Stimulated activated CD8-positive, alpha-beta memory T cell treated with anti-CD3 and anti-CD28 coated beads, Interleukin-12 subunit alpha, Interleukin-12 subunit beta, amount 100 ng/mL, for 24 hours (primary cell): ENCODE results near the gene BSCL2.
"Not testable (repeated sequence)": the region's sequence is repeated elsewhere in the genome, so short reads cannot be mapped to it uniquely, and the experiment has no call there.

Experiments used
- DNase-seq: peaks from one replicate; pipeline ENCODE4 v3.0.0-alpha.2; 2020; ENCODE audit errors: extremely low read depth

Gene BSCL2

DNA sequence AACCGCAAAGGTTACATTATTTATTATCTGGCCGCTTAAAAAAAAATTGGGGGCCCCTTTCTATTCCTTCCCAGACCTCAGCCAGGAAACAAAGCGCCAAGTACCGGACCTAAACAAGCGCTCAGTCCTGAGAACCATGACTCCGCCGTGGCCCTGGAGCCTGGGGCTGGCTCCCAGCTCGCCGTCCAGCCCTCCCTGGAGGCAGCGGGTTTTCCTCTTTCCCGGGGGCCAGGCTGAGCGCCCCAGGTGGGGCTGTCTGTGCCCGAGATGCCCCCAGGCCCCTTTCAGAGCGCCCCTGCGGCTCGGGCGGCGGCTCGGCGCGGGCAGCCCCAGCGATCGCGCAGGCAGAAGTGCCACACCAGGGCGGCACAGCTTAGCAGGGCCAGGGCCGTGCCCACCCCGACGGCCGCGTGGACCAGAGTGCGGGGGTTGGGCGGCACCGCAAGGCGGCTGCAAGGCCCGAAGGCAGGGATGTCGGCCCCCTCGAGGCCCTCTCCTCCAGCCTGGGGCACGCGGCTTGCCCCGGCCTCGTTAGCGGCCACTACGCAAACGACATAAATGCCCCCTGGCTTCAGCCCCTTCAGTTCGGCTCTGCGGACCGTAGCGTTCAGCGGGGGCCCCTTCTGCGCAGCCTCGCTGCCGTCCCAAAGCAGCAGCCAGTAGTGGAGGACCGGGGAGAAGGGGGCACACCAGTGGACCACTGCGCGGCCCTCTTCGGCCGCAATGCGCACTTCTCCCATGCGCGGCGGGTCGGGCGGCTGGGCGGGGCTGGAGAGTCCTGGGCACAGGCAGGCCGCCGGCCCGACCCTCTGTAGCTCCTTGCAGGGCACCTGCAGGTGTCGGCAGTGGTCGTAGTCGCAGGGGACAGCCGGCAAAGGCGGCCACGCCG lies 19.5 kb downstream of the BSCL2 start:
- DNase-seq, result no peak

DNA sequence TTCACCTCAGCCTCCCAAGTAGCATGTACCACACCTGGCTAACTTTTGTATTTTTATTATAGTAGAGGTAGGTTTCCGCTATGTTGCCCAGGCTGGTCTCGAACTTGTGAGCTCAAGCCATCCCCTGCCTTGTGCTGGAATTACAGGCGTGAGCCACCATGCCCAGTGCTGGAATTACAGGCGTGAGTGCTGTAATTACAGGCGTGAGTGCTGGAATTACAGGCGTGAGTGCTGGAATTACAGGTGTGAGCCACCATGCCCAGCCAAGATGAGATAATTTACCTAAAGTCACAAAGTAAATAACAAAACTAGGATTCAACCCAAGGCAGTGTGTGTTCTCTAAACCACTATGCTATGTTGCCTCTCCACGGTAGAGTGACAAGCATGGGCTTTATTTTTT lies 24.7 kb downstream of the BSCL2 start:
- no peak for DNase-seq

DNA sequence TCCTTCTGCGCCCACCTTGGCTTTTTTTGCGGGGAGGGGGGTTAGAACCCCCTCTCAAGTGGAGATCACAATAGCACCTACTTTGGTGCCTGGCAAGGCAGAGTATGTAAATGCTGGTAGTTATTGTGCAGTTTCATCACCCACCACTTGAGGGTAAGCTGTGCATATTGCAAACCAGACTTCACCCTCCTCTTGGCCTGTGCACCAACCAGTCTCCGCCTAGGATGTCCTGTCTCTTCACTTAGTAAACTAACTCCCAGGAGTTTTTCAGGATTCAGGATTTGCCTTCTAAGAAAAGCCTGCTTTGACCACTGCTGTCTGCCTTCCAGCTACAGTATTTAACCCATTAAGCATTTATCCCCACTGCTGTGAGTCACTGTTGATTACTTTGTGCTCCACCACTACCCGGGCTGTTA lies 26.4 kb downstream of the BSCL2 start:
- DNase-seq, result no peak

DNA sequence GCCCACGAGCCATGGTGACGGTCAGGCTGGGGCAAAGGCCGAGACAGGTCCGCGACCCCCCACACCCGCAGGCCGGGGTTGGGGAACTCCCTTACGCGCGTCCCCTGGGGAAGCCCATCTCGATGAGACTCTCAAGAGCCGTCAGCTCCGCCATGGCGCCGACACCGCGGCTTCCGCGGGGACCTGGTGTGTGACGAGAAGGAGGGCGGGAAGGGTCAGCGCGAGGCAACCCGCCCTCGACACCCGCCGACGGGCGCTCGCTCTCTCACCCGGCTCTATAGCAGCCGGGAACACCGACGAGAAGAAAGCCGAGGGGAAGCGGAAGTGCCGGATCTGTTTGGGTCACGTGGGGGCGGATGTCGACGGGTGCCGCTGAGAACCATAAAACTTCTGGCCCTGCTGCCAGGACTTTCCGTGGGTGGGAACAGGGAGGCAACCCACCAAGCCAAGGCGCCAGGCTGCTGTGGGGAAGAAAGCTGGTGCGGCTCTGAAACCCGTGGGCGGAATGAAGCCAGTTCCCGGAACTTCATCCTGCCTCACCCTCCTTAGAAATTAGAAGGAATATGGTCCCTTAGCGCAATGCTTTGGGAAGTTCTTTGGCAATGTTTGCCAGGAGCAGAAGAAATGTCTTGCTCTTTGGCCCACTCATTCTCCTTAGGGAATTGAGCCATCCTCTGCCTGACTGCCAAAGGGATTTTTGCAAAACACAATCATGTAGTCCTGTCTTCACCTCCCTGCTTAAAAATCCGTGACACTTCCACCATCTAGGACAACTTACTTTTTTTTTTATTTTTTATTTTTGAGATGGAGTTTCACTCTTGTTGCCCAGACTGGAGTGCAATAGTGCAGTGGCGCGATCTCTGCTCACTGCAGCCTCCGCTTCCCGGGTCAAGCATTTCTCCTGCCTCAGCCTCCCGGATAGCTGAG lies 28.2 kb downstream of the BSCL2 start, which contains the start of gene UBXN1:
UBXN1 (minus strand) TSS at position 304 of the 927 bp plus-strand sequence; CDS start at position 154, 150 bp downstream.
- peak; percentile 74 for DNase-seq

DNA sequence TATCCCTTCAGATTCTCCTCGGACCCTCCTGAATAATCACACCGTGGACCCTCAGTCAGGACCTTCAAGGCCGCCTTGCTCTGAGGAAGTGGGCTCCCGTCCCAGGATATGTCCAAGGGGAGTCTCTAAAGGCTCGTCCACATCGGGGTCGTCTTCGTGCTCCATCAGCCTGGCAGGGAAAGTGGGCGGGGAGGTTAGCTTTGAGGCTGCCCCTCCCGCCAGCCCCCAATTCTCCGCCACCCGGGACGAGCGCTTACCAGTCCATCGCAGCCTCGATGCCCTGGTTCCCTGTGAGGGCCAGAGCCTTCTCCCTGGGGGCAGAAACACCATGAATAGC lies 28.8 kb downstream of the BSCL2 start:
- DNase-seq, result no peak

DNA sequence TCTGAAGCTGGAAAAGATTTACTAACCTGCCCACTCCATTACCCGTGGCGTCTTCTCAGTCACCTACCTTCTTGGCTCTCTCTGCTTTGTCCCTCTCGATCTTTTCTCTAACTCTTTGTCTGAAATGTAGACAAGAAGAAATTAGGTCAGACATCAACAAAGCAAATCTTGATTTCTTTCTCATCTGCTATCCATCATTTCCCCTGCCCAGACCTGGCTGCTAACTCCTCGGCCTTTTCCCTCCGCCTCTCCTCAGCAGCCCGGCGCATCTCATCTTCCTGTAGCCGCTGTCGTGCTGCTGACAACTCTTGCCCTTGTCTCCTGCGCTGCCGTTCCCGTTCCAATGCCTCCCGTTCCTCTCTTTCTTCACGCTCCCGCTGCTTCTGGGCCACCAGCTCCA lies 29.5 kb downstream of the BSCL2 start:
- no peak for DNase-seq

DNA sequence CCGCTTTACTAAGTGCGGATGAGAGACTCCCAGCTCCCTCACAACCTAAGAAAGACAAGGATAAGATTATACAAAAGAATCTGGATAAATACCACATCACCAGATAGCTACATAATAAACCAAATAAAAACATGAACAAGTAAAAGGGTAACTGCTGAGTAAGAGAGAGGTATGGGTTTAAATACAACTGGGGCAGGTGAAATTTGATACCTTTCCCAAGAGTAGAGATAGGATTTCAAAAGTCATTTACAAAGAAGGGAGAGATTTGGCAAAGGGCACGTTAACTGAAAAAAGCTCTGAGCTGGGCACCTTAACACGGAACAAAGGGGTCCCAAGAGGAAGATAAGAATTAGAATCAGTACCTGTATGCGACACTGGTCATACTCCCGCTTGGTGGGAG lies 30.1 kb downstream of the BSCL2 start:
- DNase-seq, result no peak

DNA sequence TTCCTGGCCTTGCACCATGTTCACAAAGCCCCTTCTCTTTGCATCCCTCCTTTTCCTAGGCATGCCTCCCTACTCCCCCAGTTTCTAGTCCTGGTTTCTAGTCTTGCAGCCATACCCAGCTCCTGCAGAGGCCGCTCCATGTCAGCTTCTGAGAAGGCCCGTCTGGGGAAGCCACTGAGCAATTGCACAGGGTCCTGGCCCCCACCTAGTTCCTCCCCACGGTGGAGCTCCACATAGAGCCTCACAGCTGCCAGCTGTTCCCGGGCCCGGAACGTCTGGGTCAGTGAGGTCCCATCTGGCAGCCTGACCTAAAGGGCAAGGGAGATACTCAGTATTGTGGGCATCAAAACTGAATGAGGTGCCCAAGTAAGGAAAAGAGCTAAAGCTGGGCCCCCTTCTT lies 30.5 kb downstream of the BSCL2 start:
- DNase-seq, result no peak

DNA sequence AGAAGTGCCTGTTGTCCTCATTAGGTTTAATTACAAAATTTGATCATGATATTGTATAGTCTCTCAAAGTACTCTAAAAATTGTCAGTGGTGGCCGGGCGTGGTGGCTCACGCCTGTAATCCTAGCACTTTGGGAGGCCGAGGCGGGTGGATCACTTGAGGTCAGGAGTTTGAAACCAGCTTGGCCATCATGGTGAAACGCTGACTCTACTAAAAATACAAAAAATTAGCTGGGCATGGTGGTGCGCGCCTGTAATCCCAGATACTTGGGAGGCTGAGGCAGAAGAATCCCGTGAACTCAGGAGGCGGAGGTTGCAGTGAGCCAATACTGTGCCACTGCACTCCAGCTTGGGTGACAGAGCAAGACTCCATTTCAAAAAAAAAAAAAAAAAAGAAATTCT lies 31.8 kb downstream of the BSCL2 start:
- DNase-seq, result not testable (repeated sequence)

DNA sequence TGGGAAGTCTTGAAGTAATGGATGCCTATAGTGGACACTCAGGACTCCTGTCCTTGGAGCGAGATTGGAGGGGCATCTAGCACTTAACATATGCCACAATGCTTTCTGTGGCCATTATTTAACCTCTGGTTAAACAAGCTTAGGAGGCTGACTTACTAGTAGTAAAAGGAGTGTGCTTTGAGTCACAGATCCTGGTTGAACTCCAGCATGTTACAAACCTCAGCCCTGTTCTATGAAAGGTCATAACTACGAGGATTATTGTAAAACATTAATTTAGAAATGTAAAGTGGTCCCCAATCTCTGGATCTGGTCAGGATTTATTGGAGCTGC lies 34.1 kb downstream of the BSCL2 start:
- DNase-seq, result no peak

DNA sequence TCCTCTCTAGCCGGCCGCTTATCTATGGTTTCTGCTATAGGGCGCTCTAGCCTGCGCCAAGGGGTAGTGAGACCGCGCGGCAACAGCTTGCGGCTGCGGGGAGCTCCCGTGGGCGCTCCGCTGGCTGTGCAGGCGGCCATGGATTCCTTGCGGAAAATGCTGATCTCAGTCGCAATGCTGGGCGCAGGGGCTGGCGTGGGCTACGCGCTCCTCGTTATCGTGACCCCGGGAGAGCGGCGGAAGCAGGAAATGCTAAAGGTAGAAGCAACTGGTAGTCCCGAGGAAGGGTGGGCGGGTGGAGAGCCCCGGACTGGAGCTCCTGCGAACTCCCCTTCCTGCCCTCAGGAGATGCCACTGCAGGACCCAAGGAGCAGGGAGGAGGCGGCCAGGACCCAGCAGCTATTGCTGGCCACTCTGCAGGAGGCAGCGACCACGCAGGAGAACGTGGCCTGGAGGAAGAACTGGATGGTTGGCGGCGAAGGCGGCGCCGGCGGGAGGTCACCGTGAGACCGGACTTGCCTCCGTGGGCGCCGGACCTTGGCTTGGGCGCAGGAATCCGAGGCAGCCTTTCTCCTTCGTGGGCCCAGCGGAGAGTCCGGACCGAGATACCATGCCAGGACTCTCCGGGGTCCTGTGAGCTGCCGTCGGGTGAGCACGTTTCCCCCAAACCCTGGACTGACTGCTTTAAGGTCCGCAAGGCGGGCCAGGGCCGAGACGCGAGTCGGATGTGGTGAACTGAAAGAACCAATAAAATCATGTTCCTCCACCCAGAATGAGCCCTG lies 35.4 kb downstream of the BSCL2 start, which contains the start of the genes LBHD1 and UQCC3:
LBHD1 (minus strand) TSS at position 660 of the 782 bp plus-strand sequence. CDS start 2,236 bp downstream, outside the sequence.
UQCC3 (plus strand) TSS at position 66 of the 782 bp plus-strand sequence; CDS start at position 139, 73 bp downstream.
- no peak for DNase-seq

DNA sequence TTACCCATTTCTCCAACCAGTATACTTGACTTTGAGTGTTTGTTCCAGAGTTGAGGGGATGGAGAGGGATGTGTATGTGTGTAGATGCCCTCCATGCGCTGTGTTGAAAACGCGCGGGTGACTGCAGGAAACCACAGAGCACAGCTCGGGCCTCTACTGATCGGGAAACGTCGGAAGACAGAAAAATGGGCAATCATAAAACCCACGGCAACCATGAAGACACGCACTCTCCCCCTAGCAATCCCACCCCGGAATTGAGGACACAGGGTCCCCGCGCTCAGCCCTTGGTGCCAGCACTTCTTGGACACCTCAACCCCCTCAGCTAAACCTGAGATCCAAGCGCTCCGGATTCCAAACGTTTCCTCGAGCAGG lies 36.0 kb downstream of the BSCL2 start:
- DNase-seq, result no peak

DNA sequence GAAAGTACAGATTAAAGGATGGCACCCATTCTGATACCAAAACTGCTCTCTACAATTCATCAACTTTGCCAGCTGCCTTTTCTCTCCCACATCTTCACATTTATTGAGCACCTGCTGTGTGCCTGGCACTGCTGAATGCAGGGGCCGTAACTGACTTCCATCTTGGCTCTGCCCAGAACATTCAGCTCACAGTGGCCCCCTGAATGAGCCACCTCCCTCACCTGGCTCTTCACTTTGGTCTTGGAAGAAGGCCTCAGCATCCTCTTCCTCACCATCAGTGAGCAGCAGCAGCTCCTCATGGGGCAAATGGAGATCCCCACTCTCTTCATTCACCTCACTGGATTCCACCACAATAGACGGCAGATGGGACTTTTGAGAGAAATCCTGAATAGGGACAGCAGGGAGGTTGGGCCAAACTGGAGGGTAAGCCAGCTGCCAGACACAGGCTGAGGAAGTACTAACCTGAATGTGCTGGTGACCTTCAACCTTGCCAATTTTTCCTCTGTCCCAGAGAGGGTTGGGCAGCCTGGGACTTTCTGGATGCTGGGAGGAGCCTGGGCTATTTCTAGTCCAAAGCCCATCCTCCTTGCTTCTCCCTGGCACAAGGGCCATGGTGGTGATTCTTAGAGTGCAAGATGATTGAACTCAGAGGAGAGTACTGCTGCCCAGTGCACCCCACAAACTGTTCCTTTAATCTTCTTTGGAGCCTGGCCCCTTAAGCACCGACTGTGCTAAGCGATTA lies 37.6 kb downstream of the BSCL2 start:
- no peak for DNase-seq

DNA sequence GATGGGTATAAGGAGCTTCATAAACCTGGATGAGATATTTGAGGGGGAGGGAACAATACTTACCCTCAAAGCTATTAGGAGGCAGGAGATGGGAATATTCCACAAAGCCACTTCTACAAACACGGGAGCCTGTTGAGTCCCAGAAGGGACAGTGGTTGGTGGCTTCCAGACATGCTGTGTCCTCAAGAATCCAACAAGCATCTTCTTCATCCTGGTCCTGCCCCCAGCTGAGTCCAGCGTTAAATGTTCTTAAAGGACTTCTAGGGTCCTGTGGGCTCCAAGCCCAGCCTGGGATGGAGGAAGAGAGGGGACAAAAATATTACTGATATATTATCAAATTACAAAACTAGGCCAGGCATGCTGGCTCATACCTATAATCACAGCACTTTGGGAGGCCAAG lies 39.8 kb downstream of the BSCL2 start:
- DNase-seq, result no peak

DNA sequence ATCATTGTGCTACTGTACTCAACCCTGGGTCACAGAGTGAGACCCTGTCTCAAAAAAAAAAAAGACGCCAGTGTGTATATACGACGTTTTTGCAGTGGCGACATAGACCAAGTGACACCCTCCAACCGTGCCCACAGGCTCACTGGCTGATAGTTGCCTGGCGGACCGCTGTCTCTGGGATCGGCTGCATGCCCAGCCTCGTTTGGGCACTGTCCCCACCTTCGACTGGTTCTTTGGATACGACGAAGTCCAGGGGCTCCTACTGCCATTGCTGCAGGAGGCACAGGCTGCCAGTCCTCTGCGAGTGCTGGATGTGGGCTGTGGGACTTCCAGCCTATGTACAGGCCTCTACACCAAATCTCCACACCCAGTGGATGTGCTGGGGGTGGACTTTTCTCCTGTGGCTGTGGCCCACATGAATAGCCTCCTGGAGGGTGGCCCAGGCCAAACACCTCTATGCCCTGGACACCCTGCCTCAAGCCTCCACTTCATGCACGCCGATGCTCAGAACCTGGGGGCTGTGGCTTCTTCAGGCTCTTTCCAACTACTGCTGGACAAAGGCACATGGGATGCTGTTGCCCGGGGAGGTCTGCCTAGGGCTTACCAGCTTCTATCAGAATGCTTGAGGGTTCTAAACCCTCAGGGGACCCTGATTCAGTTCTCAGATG lies 40.8 kb downstream of the BSCL2 start:
- no peak for DNase-seq

DNA sequence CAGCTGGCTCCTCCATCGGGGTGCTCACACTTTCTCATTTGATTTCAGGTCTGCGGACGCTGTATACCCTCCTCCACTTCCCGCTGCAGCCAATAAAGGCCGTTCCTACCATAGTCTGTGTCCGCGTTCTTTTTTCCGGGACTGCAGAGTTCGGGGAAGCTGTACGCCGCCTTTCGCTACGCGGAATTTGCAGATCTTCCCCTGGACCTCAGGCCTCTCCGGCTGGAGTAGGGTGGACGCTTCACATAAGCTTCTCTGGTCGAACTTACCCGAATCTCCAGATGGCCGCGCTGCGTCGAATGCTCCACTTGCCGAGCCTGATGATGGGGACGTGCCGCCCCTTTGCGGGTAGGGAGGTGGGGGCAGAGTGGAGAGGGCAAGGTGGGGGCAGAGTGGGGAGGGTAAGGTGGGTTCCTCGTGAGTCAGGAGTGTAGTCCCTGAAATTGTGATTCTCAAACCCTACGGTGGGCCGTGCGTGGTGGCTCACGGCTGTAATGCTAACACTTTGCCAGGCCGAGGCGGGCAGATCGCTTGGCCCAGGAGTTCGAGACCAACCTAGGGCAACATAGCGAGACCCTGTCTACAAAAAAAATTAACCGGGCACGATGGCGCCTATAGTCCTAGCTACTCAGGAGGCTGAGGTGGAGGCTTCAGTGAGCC lies 41.5 kb downstream of the BSCL2 start:
- no peak for DNase-seq

DNA sequence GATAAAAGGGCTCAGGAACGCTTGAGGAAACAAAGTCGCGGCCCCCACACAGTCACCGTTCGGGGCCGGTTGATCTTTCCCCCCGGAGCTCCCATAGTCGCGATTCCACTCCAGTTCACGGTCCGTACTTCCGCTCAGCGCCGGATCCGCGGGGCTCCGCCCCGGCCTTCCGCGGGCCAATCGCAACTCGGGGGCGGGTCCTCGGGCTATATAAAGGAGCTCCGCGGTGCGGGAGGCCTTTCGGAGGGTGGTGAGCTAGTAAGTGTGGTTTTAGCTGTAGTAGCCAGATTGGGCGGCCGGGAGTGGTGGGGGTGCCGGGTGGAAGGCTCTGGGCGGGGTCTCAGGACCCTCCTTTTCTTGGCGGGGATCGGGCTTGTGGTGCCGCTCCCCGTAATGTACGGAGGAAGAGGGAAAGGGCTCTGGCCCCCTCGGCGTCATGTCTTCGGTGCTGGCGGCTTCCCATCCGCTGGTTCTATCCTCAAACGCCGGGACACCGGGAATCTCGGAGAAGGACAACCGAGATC lies 42.1 kb downstream of the BSCL2 start, which contains the start of the genes C11orf98 and CSKMT:
C11orf98 (minus strand) TSS at position 136 of the 524 bp plus-strand sequence; CDS start at position 95, 41 bp downstream.
CSKMT (plus strand) TSS at position 238 of the 524 bp plus-strand sequence. CDS start 568 bp downstream, outside the sequence.
- peak; percentile 88 for DNase-seq

DNA sequence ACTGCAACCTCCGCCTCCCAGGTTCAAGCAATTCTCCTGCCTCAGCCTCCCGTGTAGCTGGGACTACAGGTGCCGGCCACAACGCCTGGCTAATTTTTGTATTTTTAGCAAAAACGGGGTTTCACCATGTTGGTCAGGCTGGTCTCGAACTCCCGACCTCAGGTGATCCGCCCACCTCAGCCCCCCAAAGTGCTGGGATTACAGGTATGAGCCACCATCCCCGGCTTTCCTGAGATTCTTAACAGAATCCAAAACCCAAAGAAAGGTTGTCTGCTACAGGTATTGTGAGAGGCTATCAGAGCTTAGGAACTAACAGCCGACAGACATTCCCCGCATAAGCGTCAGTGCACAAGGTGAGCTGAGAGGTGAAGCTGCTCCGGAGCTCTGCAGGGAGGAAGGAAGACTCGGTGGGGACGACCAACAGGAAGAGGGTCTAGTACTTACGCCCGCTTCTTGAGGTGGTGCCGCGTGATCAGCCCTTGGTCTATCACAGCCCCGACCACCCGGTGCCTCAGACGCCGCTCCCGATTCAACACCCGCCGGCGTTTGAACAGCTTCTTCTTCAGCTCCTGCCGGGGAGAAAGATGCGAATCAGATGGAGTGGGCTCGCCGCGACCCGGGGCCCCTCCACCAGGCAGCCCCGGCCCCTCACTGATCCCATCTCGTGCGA lies 42.7 kb downstream of the BSCL2 start:
- DNase-seq, result no peak
